K562 (cell line): ENCODE measurements around the gene NEDD9. TPM values are rescaled to one million over a fixed set of nuclear protein-coding genes. Genes with fewer than 3 reads are reported as not detected.

Experiments used
- ATAC-seq: fragments of 200-7000 bp; cut with Tn5 transposase; 3 replicates; pipeline ENCODE4 v1.9.1; 2020; ENCODE audit warnings: moderate library complexity
- BruUV-seq: library from RNA; stranded (reverse); fragments of 400-500 nt; replicated peaks from 2 replicates; lab custom pipeline; 2021; lab: Mats Ljungman, UMichigan
- CTCF ChIA-PET: fragments of 300-600 bp; formaldehyde crosslinking; extraction: SDS; loops from one replicate; lab custom pipeline; 2021; ENCODE audit warnings: low intra/inter-chr PET ratio; lab: Yijun Ruan, JAX
- POLR2A ChIA-PET: fragments of 300-600, 350-650 bp; sonication (Branson Sonifier 250); formaldehyde crosslinking; extraction: SDS; loops from one replicate; lab custom pipeline; 2021; ENCODE audit warnings: antibody characterized with exemption, inconsistent platforms; lab: Yijun Ruan, JAX
- DNase-seq, 4 experiments: peaks; one replicate each; pipeline versions ENCODE4 v3.0.0 to v3.0.0-alpha.2; 2011 to 2018; ENCODE audit warnings: low spot score in 3 of 4, mixed read lengths in 3 of 4; ENCODE audit errors: extremely low read depth in 1 of 4
- FAIRE-seq: peaks from 2 replicates; lab custom pipeline; 2011; peaks lifted over from hg19 to GRCh38; lab: Jason Lieb, UNC
- H2AFZ ChIP-seq: 2 replicates; pipeline ENCODE4 v1.6.0; 2011; ENCODE audit warnings: low read depth, low read length, control low read depth, inconsistent platforms
- H3K27ac ChIP-seq: fragments of 200-600 bp; 3 replicates; pipeline ENCODE4 v1.8.0; 2011; ENCODE audit warnings: low read depth, mild to moderate bottlenecking, control low read depth, inconsistent platforms, low read length, moderate library complexity, mixed read lengths; ENCODE audit errors: extremely low read depth
- H3K27me3 ChIP-seq, 2 experiments: fragments of 300-600 bp in 1 of 2; 2 replicates in 1 of 2; 3 replicates in 1 of 2; pipeline versions ENCODE4 v1.6.0 to v1.8.0; 2011; ENCODE audit warnings: inconsistent platforms in 2 of 2, low read length in 2 of 2, mild to moderate bottlenecking in 1 of 2, mixed read lengths in 1 of 2, moderate library complexity in 1 of 2; ENCODE audit not compliant: control insufficient read depth in 2 of 2, insufficient read depth in 2 of 2
- H3K36me3 ChIP-seq: fragments of 300-600 bp; 3 replicates; pipeline ENCODE4 v1.8.0; 2011; ENCODE audit warnings: mild to moderate bottlenecking, low read length, inconsistent platforms; ENCODE audit not compliant: control insufficient read depth, insufficient read depth
- H3K4me1 ChIP-seq, 2 experiments: fragments of 200-600 bp in 1 of 2; replicated peaks in 1 of 2; 2 replicates in 1 of 2; 3 replicates in 1 of 2; pipeline versions ENCODE4 v1.5.1 to v1.8.0; 2011; ENCODE audit warnings: inconsistent platforms in 2 of 2, low read length in 2 of 2, mild to moderate bottlenecking in 1 of 2, mixed read lengths in 1 of 2, moderate library complexity in 1 of 2; ENCODE audit not compliant: control insufficient read depth in 2 of 2, insufficient read depth in 2 of 2
- H3K4me2 ChIP-seq: 2 replicates; pipeline ENCODE4 v1.6.1; 2011; ENCODE audit warnings: low read length, control low read depth, inconsistent platforms, mixed read lengths; ENCODE audit not compliant: insufficient read depth
- H3K4me3 ChIP-seq: fragments of 200-600 bp; sonication (generic), shearing (Covaris generic); 2 replicates; pipeline ENCODE4 v1.5.1; 2016; ENCODE audit warnings: control low read depth, inconsistent platforms
- H3K79me2 ChIP-seq: fragments of 200-600 bp; 3 replicates; pipeline ENCODE4 v1.8.0; 2011; ENCODE audit warnings: low read length, inconsistent platforms; ENCODE audit not compliant: control insufficient read depth, insufficient read depth
- H3K9ac ChIP-seq, 2 experiments: 2 replicates each; pipeline versions ENCODE4 v1.6.0 to v1.6.1; 2011; ENCODE audit warnings: low read depth in 2 of 2, low read length in 2 of 2, control low read depth in 1 of 2, inconsistent platforms in 1 of 2, mild to moderate bottlenecking in 1 of 2, mixed read lengths in 1 of 2; ENCODE audit not compliant: insufficient read depth in 1 of 2
- H3K9me1 ChIP-seq: one replicate; pipeline ENCODE4 v1.6.0; 2011; ENCODE audit warnings: inconsistent platforms, mild to moderate bottlenecking, low read length, moderate library complexity; ENCODE audit not compliant: control insufficient read depth, insufficient read depth
- H3K9me3 ChIP-seq: replicated peaks from 2 replicates; pipeline ENCODE4 v1.5.1; 2011; ENCODE audit warnings: low read depth, low read length, inconsistent platforms; ENCODE audit not compliant: control insufficient read depth, insufficient read depth
- H4K20me1 ChIP-seq: replicated peaks from 2 replicates; pipeline ENCODE4 v1.6.1; 2011; ENCODE audit warnings: low read length, inconsistent platforms, mixed read lengths; ENCODE audit not compliant: control insufficient read depth, insufficient read depth
- GTF2A2 ChIP-seq: IDR thresholded peaks from 2 replicates; pipeline ENCODE4 v1.6.1; 2016; ENCODE audit warnings: mild to moderate bottlenecking, missing genetic modification characterization, missing compliant biosample characterization
- NUFIP1 ChIP-seq: fragments of 450-650 bp; IDR thresholded peaks from 2 replicates; pipeline ENCODE4 v1.6.1; 2018; ENCODE audit not compliant: partially characterized antibody
- RBM25 ChIP-seq: fragments of 200-400 bp; formaldehyde crosslinking; IDR thresholded peaks from 2 replicates; pipeline ENCODE4 v1.6.1; 2018; ENCODE audit warnings: low read length, low read depth, moderate library complexity; ENCODE audit not compliant: severe bottlenecking
- WGBS: fragments of 100-300 bp; shearing (Covaris generic); methylation state at CpG from one replicate; pipeline ENCODE4 v1.1.6; 2016; ENCODE audit warnings: low coverage, mixed read lengths; ENCODE audit not compliant: insufficient coverage; ENCODE audit errors: missing lambda C conversion rate; 5-methylcytosine and 5-hydroxymethylcytosine counted together
- in situ Hi-C: fragments of 300-500 bp; cut with MboI; formaldehyde crosslinking; loops from 4 replicates; pipeline ENCODE4 v1.15.0; 2018; ENCODE audit warnings: inconsistent platforms, mixed read lengths
- intact Hi-C: fragments of 100-400 bp; cut with micrococcal nuclease; formaldehyde crosslinking; loops from 2 replicates; pipeline ENCODE4 v1.14.2; 2022
- polyA plus RNA-seq, 8 experiments: library from polyadenylated mRNA; depleted of rRNA in 4 of 8; stranded (reverse) in 5 of 8; unstranded in 3 of 8; fragments of >200 nt; fragmentation: Nextera tagmentation in 2 of 8; fragmentation: Illumina TruSeq in 1 of 8; extraction: Ambion mirVana in 2 of 8; extraction: Trizol in 1 of 8; gene quantifications; 2 replicates each; pipeline versions ENCODE4 v1.2.1 to v1.2.3, GENCODE V29; 2011 to 2014; ENCODE audit warnings: inconsistent platforms in 1 of 8, missing spikeins in 1 of 8
- total RNA-seq, 7 experiments: library from RNA; depleted of rRNA in 6 of 7; stranded (reverse); fragments of >200 nt in 6 of 7; fragmentation: Illumina TruSeq in 2 of 7; extraction: Trizol in 2 of 7; gene quantifications; 2 replicates each; pipeline versions ENCODE4 v1.2.1 to v1.2.3, GENCODE V29; 2011 to 2021; ENCODE audit warnings: low replicate concordance in 1 of 7

The NEDD9 gene
- total and polyA plus RNA-seq, 9 of the 15 experiments (the other 6 are each of a cell fraction or from before 2014, with no cell fraction given), result 0.04 to 0.18 (median 0.15) TPM; not detected in 6

DNA sequence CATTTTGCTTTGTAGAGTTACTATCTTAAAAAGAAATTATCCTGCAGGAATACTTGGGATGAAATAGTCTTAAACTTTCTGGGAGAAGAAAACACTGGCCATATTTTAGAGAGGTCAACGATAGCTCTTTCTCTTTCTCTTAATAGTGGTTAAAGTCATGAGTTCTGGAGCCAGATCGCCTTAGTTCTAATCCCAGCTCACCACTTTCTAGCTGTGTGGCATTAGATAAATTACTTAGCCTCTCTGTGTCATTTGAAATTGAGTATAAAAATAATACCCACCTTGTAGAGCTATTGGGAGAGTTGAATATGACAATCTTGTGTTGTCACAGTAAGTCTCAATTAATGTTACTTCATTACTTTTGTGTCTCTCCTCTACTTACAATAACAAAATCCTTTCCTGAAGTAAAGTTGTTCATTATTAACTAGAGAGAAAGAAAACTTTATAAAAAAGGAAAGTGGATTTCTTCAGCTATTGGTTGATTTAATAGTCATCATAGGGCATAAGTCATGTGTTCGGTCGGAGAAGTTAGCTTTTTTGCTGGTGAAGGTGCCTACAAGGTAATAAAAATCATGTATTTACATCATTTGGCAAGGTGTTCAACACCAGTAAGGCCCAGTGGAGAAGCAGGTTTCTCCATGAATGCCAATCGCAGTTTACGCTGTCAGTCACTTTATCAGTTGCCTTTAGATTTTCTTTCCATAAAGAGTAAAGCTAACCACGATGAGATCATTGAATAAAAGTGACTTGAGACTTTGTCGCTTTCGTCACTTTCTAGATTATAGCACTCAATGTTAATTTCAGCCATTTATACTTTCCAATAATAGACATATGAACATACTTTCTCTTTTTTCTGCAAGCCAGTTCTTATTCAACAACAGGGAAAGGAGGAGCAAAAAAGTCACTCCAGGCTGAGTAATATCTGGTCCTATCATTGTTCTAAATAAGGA, 2.0 kb downstream of the NEDD9 start:
- TF ChIP-seq NUFIP1 (no peak), RBM25 (peak; percentile 62)
- Histone ChIP-seq H3K27ac (no peak overlapping the region), H3K9me1 (no peaks in the 10 kb centered on the region), H3K79me2 (no peaks in the 10 kb centered on the region), H3K36me3 (no peaks in the 10 kb centered on the region), H3K4me2 (no peak overlapping the region), H3K27me3 (peaks cover 16 to 18% of the 10 kb centered on the region in 2 experiments; a peak in 4 of 5 replicates), H3K4me3 (no peak overlapping the region), H2AFZ (no peak overlapping the region), H4K20me1 (no peaks in the 10 kb centered on the region), H3K4me1 (peaks cover 6 to 10% of the 10 kb centered on the region in 2 experiments; a peak in 4 of 5 replicates), H3K9me3 (no peaks in the 10 kb centered on the region), H3K9ac (no peak overlapping the region)
- ChIA-PET POLR2A (interaction anchor here (1.1 to 2.3 kb wide), 3 partner anchors 11 to 17 kb away, joined by 3 to 7 read pairs (median 3); no protein-coding TSS in a partner anchor), CTCF (no interaction called here)
- FAIRE-seq (no peak), DNase-seq (no peak), ATAC-seq (no peak)
- intact Hi-C loops (loop anchor here (5.0 kb wide), 1 partner anchor 88 kb away; no protein-coding TSS in a partner anchor), in situ Hi-C loops (no loop called here)
- 5% methylated on average over 9 of the region's 9 CpGs for WGBS
- no TSS peak for BruUV-seq

DNA sequence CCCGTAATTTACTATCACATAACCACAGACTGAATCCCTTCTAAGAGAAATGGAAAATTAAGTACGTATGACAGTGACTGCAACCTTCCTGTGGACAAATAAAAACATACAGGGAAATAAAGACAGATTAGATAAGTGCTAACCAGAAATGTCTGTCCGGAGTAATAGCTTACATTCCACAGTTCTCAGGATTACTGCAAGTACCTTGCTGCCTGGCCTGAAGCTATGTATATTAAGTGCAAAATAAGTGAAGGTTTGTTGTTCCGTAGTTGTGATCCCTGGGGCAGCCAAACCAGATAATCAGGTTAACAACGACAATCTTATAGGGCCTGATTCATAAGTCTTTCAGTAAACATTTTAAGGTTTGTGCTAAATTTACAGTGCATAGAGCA, 2.8 kb downstream of the NEDD9 start:
- no peak overlapping the region for H3K27ac ChIP-seq
- H3K79me2 ChIP-seq, result no peaks in the 10 kb centered on the region
- ATAC-seq, result no peak
- H4K20me1 ChIP-seq, result no peaks in the 10 kb centered on the region
- no peak for DNase-seq
- no peaks in the 10 kb centered on the region for H3K9me3 ChIP-seq
- 13% methylated on average over 5 of the region's 5 CpGs for WGBS
- H3K4me2 ChIP-seq, result no peak overlapping the region
- H3K9me1 ChIP-seq, result no peaks in the 10 kb centered on the region
- H3K4me3 ChIP-seq, result no peak overlapping the region
- no peak overlapping the region for H3K9ac ChIP-seq
- intact Hi-C loops (loop anchor here (5.0 kb wide), 1 partner anchor 87 kb away; no protein-coding TSS in a partner anchor), in situ Hi-C loops (no loop called here)
- CTCF ChIA-PET, result no interaction called here
- no peak overlapping the region for H2AFZ ChIP-seq
- H3K36me3 ChIP-seq, result no peaks in the 10 kb centered on the region
- peaks cover 16 to 18% of the 10 kb centered on the region in 2 experiments for H3K27me3 ChIP-seq
- BruUV-seq, result no TSS peak
- no peak for TF ChIP-seq GTF2A2
- H3K4me1 ChIP-seq, result peaks cover 6 to 10% of the 10 kb centered on the region in 2 experiments; a peak in 4 of 5 replicates
- FAIRE-seq, result no peak
- POLR2A ChIA-PET, result interaction anchor here (1.1 to 2.3 kb wide), 3 partner anchors 10 to 17 kb away, joined by 3 to 7 read pairs (median 3); no protein-coding TSS in a partner anchor
